Trophoblast cell (in vitro differentiated cells and primary cell): ENCODE measurements around the gene ABCE1.

Experiments used
- DNase-seq, 2 donors: peaks; one replicate each; pipeline ENCODE4 v3.0.0-alpha.2; 2016
- H2AFZ ChIP-seq: 2 replicates; pipeline ENCODE4 v1.6.1; 2013; ENCODE audit warnings: low read length, moderate library complexity, mild to moderate bottlenecking; ENCODE audit not compliant: insufficient read depth, poor library complexity
- H2AK5ac ChIP-seq: 2 replicates; pipeline ENCODE4 v1.6.1; 2013; ENCODE audit warnings: mild to moderate bottlenecking, low read length
- H2BK120ac ChIP-seq: 2 replicates; pipeline ENCODE4 v1.6.1; 2013; ENCODE audit warnings: low read length, mild to moderate bottlenecking, moderate library complexity; ENCODE audit not compliant: insufficient read depth, poor library complexity
- H2BK12ac ChIP-seq: 2 replicates; pipeline ENCODE4 v1.6.1; 2013; ENCODE audit warnings: mild to moderate bottlenecking, low read length, moderate library complexity
- H2BK5ac ChIP-seq: 2 replicates; pipeline ENCODE4 v1.6.1; 2013; ENCODE audit warnings: low read length, low read depth, moderate library complexity, mild to moderate bottlenecking; ENCODE audit not compliant: poor library complexity
- H3K14ac ChIP-seq: 2 replicates; pipeline ENCODE4 v1.6.1; 2013; ENCODE audit warnings: mild to moderate bottlenecking, low read length
- H3K18ac ChIP-seq: 2 replicates; pipeline ENCODE4 v1.6.1; 2013; ENCODE audit warnings: mild to moderate bottlenecking, low read length
- H3K23ac ChIP-seq: 2 replicates; pipeline ENCODE4 v1.6.1; 2013; ENCODE audit warnings: low read length
- H3K27ac ChIP-seq: 2 replicates; pipeline ENCODE4 v1.5.1; 2013; ENCODE audit warnings: low read depth, mild to moderate bottlenecking, inconsistent platforms, low read length, moderate library complexity
- H3K27me3 ChIP-seq: 2 replicates; pipeline ENCODE4 v1.6.1; 2013; ENCODE audit warnings: inconsistent platforms, mild to moderate bottlenecking, low read length, moderate library complexity; ENCODE audit not compliant: insufficient read depth
- H3K36me3 ChIP-seq, 2 experiments: 1 replicate in 1 of 2; 2 replicates in 1 of 2; pipeline ENCODE4 v1.6.1; 2013; ENCODE audit warnings: low read length in 2 of 2, mild to moderate bottlenecking in 2 of 2, moderate library complexity in 1 of 2; ENCODE audit not compliant: insufficient read depth in 2 of 2, control insufficient read depth in 1 of 2
- H3K4ac ChIP-seq: 2 replicates; pipeline ENCODE4 v1.6.1; 2013; ENCODE audit warnings: low read depth, mild to moderate bottlenecking, low read length, moderate library complexity
- H3K4me1 ChIP-seq, 2 experiments: 1 replicate in 1 of 2; 2 replicates in 1 of 2; pipeline ENCODE4 v1.6.1; 2013; ENCODE audit warnings: low read length in 2 of 2, mild to moderate bottlenecking in 2 of 2, moderate library complexity in 1 of 2; ENCODE audit not compliant: insufficient read depth in 2 of 2, control insufficient read depth in 1 of 2
- H3K4me2 ChIP-seq: 2 replicates; pipeline ENCODE4 v1.6.1; 2013; ENCODE audit warnings: inconsistent platforms, mild to moderate bottlenecking, low read length, moderate library complexity
- H3K4me3 ChIP-seq: 2 replicates; pipeline ENCODE4 v1.5.1; 2013; ENCODE audit warnings: mild to moderate bottlenecking, low read depth, low read length, inconsistent platforms
- H3K79me1 ChIP-seq: one replicate; pipeline ENCODE4 v1.6.1; 2013; ENCODE audit warnings: low read length
- H3K79me2 ChIP-seq: 2 replicates; pipeline ENCODE4 v1.6.1; 2013; ENCODE audit warnings: low read length, mild to moderate bottlenecking; ENCODE audit not compliant: control insufficient read depth, insufficient read depth, poor library complexity
- H3K9ac ChIP-seq: 2 replicates; pipeline ENCODE4 v1.6.1; 2013; ENCODE audit warnings: mild to moderate bottlenecking, low read length
- H3K9me3 ChIP-seq: 2 replicates; pipeline ENCODE4 v1.6.1; 2013; ENCODE audit warnings: low read depth, mild to moderate bottlenecking, control low read depth, inconsistent platforms, low read length; ENCODE audit not compliant: insufficient read depth
- H4K12ac ChIP-seq: 2 replicates; pipeline ENCODE4 v1.6.1; 2013; ENCODE audit warnings: low read depth, mild to moderate bottlenecking, low read length, moderate library complexity
- H4K8ac ChIP-seq: 2 replicates; pipeline ENCODE4 v1.6.1; 2013; ENCODE audit warnings: low read depth, mild to moderate bottlenecking, low read length, moderate library complexity
- H4K91ac ChIP-seq: one replicate; pipeline ENCODE4 v1.6.1; 2013; ENCODE audit warnings: low read depth, mild to moderate bottlenecking, low read length, moderate library complexity
- WGBS: extraction: QIAGEN DNeasy Blood & Tissue Kit; methylation state at CpG from one replicate; pipeline ENCODE4 v1.1.7; 2013; ENCODE audit warnings: missing lambda C conversion rate; ENCODE audit not compliant: insufficient read length, insufficient coverage; ENCODE audit errors: extremely low coverage; 5-methylcytosine and 5-hydroxymethylcytosine counted together

The ABCE1 gene

GRCh38 chr4:145097331-145097820 lies 735 bp upstream of the ABCE1 start:
- Histone ChIP-seq H3K4ac (no peak overlapping the region), H3K18ac (no peak overlapping the region), H3K4me2 (peak overlapping the region; percentile 75), H3K79me1 (peaks cover 8% of the 10 kb centered on the region), H2AK5ac (no peak overlapping the region), H4K91ac (no peak overlapping the region), H3K79me2 (peaks cover 9% of the 10 kb centered on the region), H4K8ac (peak overlapping the region; percentile 34), H3K36me3 (peaks cover 2 to 8% of the 10 kb centered on the region in 2 experiments), H3K4me3 (peak overlapping the region; percentile 87), H2AFZ (peak overlapping the region; percentile 89), H3K9me3 (no peaks in the 10 kb centered on the region), H2BK12ac (no peak overlapping the region), H2BK5ac (no peak overlapping the region), H3K27ac (peak overlapping the region; percentile 66), H2BK120ac (no peak overlapping the region), H3K27me3 (no peaks in the 10 kb centered on the region), H3K23ac (no peak overlapping the region), H3K14ac (no peak overlapping the region), H3K4me1 (peaks cover 3 to 5% of the 10 kb centered on the region in 2 experiments), H3K9ac (peak overlapping the region; percentile 90), H4K12ac (no peak overlapping the region)
- WGBS: no CpG with 5 or more reads among the region's 10 CpGs
- DNase-seq: no peak

- Histone ChIP-seq H3K9ac (peak overlapping the region; percentile 95), H3K79me2 (peaks cover 9% of the 10 kb centered on the region), H3K9me3 (no peaks in the 10 kb centered on the region), H3K27ac (peak overlapping the region; percentile 47), H4K8ac (peak overlapping the region; percentile 85), H3K14ac (peak overlapping the region; percentile 63), H3K27me3 (no peaks in the 10 kb centered on the region), H3K4me2 (peak overlapping the region; percentile 75), H4K91ac (peak overlapping the region; percentile 70), H2AFZ (peak overlapping the region; percentile 97), H3K23ac (no peak overlapping the region), H4K12ac (peak overlapping the region; percentile 71), H2BK5ac (peak overlapping the region; percentile 65), H3K79me1 (peaks cover 8% of the 10 kb centered on the region), H3K4me3 (peak overlapping the region; percentile 87), H3K18ac (peak overlapping the region; percentile 42), H3K4ac (peak overlapping the region; percentile 36), H3K4me1 (peaks cover 3 to 5% of the 10 kb centered on the region in 2 experiments), H2BK120ac (peak overlapping the region; percentile 58), H3K36me3 (peaks cover 0 to 6% of the 10 kb centered on the region in 2 experiments), H2BK12ac (no peak overlapping the region), H2AK5ac (peak overlapping the region; percentile 15)
- no CpG with 5 or more reads among the region's 9 CpGs for WGBS
- DNase-seq: peak; percentile 33 to 70
Measured at GRCh38 chr4:145098675-145099037, 545 bp downstream of the ABCE1 start.

- H3K27ac ChIP-seq: no peak overlapping the region
- no peak overlapping the region for H2BK5ac ChIP-seq
- peaks cover 0 to 5% of the 10 kb centered on the region in 2 experiments for H3K36me3 ChIP-seq
- no peak overlapping the region for H3K9ac ChIP-seq
- no peak overlapping the region for H3K18ac ChIP-seq
- H2AFZ ChIP-seq: no peak overlapping the region
- H4K91ac ChIP-seq: no peak overlapping the region
- H4K12ac ChIP-seq: no peak overlapping the region
- H3K4me1 ChIP-seq: peaks cover 3 to 5% of the 10 kb centered on the region in 2 experiments
- WGBS: no CpG with 5 or more reads among the region's 5 CpGs
- no peak for DNase-seq
- no peak overlapping the region for H3K4me2 ChIP-seq
- peaks cover 8% of the 10 kb centered on the region for H3K79me1 ChIP-seq
- H3K23ac ChIP-seq: no peak overlapping the region
- no peak overlapping the region for H3K4ac ChIP-seq
- no peak overlapping the region for H2BK120ac ChIP-seq
- H2BK12ac ChIP-seq: no peak overlapping the region
- no peak overlapping the region for H2AK5ac ChIP-seq
- H3K9me3 ChIP-seq: no peaks in the 10 kb centered on the region
- no peak overlapping the region for H3K4me3 ChIP-seq
- no peak overlapping the region for H3K14ac ChIP-seq
- peaks cover 9% of the 10 kb centered on the region for H3K79me2 ChIP-seq
- no peak overlapping the region for H4K8ac ChIP-seq
- H3K27me3 ChIP-seq: no peaks in the 10 kb centered on the region
Measured at GRCh38 chr4:145099653-145100052, 1.5 kb downstream of the ABCE1 start.

- no peak overlapping the region for H2AK5ac ChIP-seq
- no peaks in the 10 kb centered on the region for H3K9me3 ChIP-seq
- DNase-seq: no peak
- no peak overlapping the region for H4K91ac ChIP-seq
- no peak overlapping the region for H2AFZ ChIP-seq
- no peak overlapping the region for H3K4me2 ChIP-seq
- peaks cover 3 to 5% of the 10 kb centered on the region in 2 experiments for H3K4me1 ChIP-seq
- no peak overlapping the region for H2BK5ac ChIP-seq
- peaks cover 8% of the 10 kb centered on the region for H3K79me1 ChIP-seq
- peaks cover 9% of the 10 kb centered on the region for H3K79me2 ChIP-seq
- no peak overlapping the region for H2BK120ac ChIP-seq
- H4K8ac ChIP-seq: no peak overlapping the region
- H3K4me3 ChIP-seq: no peak overlapping the region
- no peak overlapping the region for H3K18ac ChIP-seq
- no peaks in the 10 kb centered on the region for H3K27me3 ChIP-seq
- H3K14ac ChIP-seq: no peak overlapping the region
- WGBS: no CpG with 5 or more reads among the region's 1 CpG
- no peak overlapping the region for H3K9ac ChIP-seq
- H3K36me3 ChIP-seq: peaks cover 0 to 1% of the 10 kb centered on the region in 2 experiments
- no peak overlapping the region for H4K12ac ChIP-seq
- peak overlapping the region; percentile 64 for H3K4ac ChIP-seq
- H2BK12ac ChIP-seq: no peak overlapping the region
- H3K23ac ChIP-seq: no peak overlapping the region
- no peak overlapping the region for H3K27ac ChIP-seq
Measured at GRCh38 chr4:145101091-145101490, 3.0 kb downstream of the ABCE1 start.
